GM12801 (cell line): ENCODE measurements around the gene ATP2C1.

ENCODE experiments used
- TF ChIP-seq, protein P1 (sequence below): IDR thresholded peaks from one replicate; pipeline ENCODE4 v1.5.1; 2011; ENCODE audit warnings: control low read depth; ENCODE audit not compliant: insufficient read length; ENCODE audit errors: extremely low read depth

The ATP2C1 gene

GRCh38 chr3:130851277-130851676, 42.6 kb upstream of the ATP2C1 start:
- TF ChIP-seq, protein P1, sequence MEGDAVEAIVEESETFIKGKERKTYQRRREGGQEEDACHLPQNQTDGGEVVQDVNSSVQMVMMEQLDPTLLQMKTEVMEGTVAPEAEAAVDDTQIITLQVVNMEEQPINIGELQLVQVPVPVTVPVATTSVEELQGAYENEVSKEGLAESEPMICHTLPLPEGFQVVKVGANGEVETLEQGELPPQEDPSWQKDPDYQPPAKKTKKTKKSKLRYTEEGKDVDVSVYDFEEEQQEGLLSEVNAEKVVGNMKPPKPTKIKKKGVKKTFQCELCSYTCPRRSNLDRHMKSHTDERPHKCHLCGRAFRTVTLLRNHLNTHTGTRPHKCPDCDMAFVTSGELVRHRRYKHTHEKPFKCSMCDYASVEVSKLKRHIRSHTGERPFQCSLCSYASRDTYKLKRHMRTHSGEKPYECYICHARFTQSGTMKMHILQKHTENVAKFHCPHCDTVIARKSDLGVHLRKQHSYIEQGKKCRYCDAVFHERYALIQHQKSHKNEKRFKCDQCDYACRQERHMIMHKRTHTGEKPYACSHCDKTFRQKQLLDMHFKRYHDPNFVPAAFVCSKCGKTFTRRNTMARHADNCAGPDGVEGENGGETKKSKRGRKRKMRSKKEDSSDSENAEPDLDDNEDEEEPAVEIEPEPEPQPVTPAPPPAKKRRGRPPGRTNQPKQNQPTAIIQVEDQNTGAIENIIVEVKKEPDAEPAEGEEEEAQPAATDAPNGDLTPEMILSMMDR: no peak

DNA sequence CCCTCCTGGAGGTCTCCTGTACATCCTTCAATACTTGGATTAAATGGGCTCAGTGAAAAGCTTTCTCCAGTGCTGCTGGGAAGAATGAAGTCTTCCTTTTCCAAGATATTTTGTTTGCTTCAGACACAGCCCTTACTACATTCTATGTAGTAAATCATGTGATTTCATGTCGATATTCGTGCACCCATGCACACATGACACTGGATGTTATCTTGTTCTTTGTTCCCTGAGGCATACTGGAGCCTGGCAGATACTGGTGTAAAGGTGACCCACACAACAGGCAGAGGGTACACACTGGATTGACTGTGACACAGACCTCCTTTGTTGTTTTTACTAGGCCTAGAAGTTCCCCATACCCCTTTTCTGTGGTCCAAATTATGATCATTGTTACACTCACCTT, 40.3 kb upstream of the ATP2C1 start:
- TF ChIP-seq, protein P1: no peak

GRCh38 chr3:130854208-130854864, 39.5 kb upstream of the ATP2C1 start:
- TF ChIP-seq, protein P1: no peak

GRCh38 chr3:130857336-130858026, 36.4 kb upstream of the ATP2C1 start:
- TF ChIP-seq, protein P1: no peak

GRCh38 chr3:130865489-130865888, 28.4 kb upstream of the ATP2C1 start:
- TF ChIP-seq, protein P1: no peak

GRCh38 chr3:130866327-130866726, 27.6 kb upstream of the ATP2C1 start:
- TF ChIP-seq, protein P1: no peak

GRCh38 chr3:130870423-130870822, 23.5 kb upstream of the ATP2C1 start:
- TF ChIP-seq, protein P1: no peak
